Liver (tissue), 9 donors: ENCODE measurements around the gene ADGRG3. TPM values are rescaled to one million over a fixed set of nuclear protein-coding genes. Genes with fewer than 3 reads are reported as not detected.

ENCODE experiments used
- DNase-seq: peaks from one replicate; pipeline ENCODE4 v3.0.0-alpha.2; 2017; ENCODE audit warnings: low spot score
- H3K27ac ChIP-seq, 2 donors: one replicate each; pipeline ENCODE4 v1.7.0; 2013; ENCODE audit warnings: inconsistent platforms in 2 of 2, low read length in 2 of 2, control low read depth in 1 of 2, low read depth in 1 of 2, mild to moderate bottlenecking in 1 of 2
- H3K27me3 ChIP-seq, 4 donors: one replicate each; pipeline versions ENCODE4 v1.6.1 to v1.7.0; 2013; ENCODE audit warnings: low read length in 3 of 4, inconsistent platforms in 1 of 4, mild to moderate bottlenecking in 1 of 4, moderate library complexity in 1 of 4; ENCODE audit not compliant: control insufficient read depth in 4 of 4, insufficient read depth in 4 of 4
- H3K36me3 ChIP-seq, 4 donors: one replicate each; pipeline versions ENCODE4 v1.6.1 to v1.7.0; 2013; ENCODE audit warnings: low read length in 3 of 4, mild to moderate bottlenecking in 3 of 4, low read depth in 1 of 4, moderate library complexity in 1 of 4; ENCODE audit not compliant: control insufficient read depth in 4 of 4, insufficient read depth in 3 of 4
- H3K4me1 ChIP-seq, 4 donors: one replicate each; pipeline versions ENCODE4 v1.6.1 to v1.7.0; 2013; ENCODE audit warnings: low read length in 3 of 4, mild to moderate bottlenecking in 3 of 4, moderate library complexity in 1 of 4; ENCODE audit not compliant: control insufficient read depth in 4 of 4, insufficient read depth in 4 of 4
- H3K4me3 ChIP-seq, 3 donors: one replicate each; pipeline versions ENCODE4 v1.6.1 to v1.7.0; 2013; ENCODE audit warnings: low read length in 3 of 3, control low read depth in 1 of 3, low read depth in 1 of 3, mild to moderate bottlenecking in 1 of 3
- H3K9ac ChIP-seq, 2 donors: one replicate each; pipeline ENCODE4 v1.7.0; 2013; ENCODE audit warnings: low read length in 2 of 2, mild to moderate bottlenecking in 2 of 2, moderate library complexity in 2 of 2, control low read depth in 1 of 2, low read depth in 1 of 2
- H3K9me3 ChIP-seq, 4 donors: one replicate each; pipeline versions ENCODE4 v1.6.1 to v1.7.0; 2013; ENCODE audit warnings: low read length in 3 of 4; ENCODE audit not compliant: control insufficient read depth in 4 of 4
- FOXA2 ChIP-seq: IDR thresholded peaks from 2 replicates; pipeline ENCODE4 v1.6.1; 2016; ENCODE audit warnings: antibody characterized with exemption
- JUND ChIP-seq, 2 donors: IDR thresholded peaks; 2 replicates each; pipeline ENCODE4 v1.6.1; 2016; ENCODE audit warnings: antibody characterized with exemption in 2 of 2
- RAD21 ChIP-seq, 2 donors: IDR thresholded peaks; 2 replicates each; pipeline ENCODE4 v1.6.1; 2016; ENCODE audit warnings: antibody characterized with exemption in 2 of 2, mild to moderate bottlenecking in 2 of 2
- RXRA ChIP-seq, 2 donors: IDR thresholded peaks; 2 replicates each; pipeline ENCODE4 v1.6.1; 2017 to 2018; ENCODE audit warnings: antibody characterized with exemption in 2 of 2, mild to moderate bottlenecking in 1 of 2
- SP1 ChIP-seq: IDR thresholded peaks from 2 replicates; pipeline ENCODE4 v1.6.1; 2018; ENCODE audit warnings: antibody characterized with exemption, mild to moderate bottlenecking
- YY1 ChIP-seq: IDR thresholded peaks from 2 replicates; pipeline ENCODE4 v1.6.1; 2016; ENCODE audit warnings: antibody characterized with exemption, mild to moderate bottlenecking
- WGBS: extraction: QIAGEN DNeasy Blood & Tissue Kit; methylation state at CpG from one replicate; pipeline ENCODE4 v1.1.7; 2013; 5-methylcytosine and 5-hydroxymethylcytosine counted together
- polyA plus RNA-seq, 2 donors: library from polyadenylated mRNA; stranded (reverse) in 1 of 2; unstranded in 1 of 2; fragments of 200-250 nt in 1 of 2; fragments of >200 nt in 1 of 2; fragmentation: Nextera tagmentation in 1 of 2; extraction: Ambion mirVana in 1 of 2; gene quantifications; one replicate each; pipeline versions ENCODE4 v1.2.1 to v1.2.3, GENCODE V29; 2013 to 2015
- total RNA-seq, 2 donors: library from RNA; depleted of rRNA; stranded (reverse); fragments of >200 nt; gene quantifications; one replicate each; pipeline ENCODE4 v1.2.3, GENCODE V29; 2014
- TF ChIP-seq, protein P1 (sequence below): IDR thresholded peaks from 2 replicates; pipeline ENCODE4 v1.6.1; 2016; ENCODE audit warnings: antibody characterized with exemption
- TF ChIP-seq, protein P2 (sequence below): IDR thresholded peaks from 2 replicates; pipeline ENCODE4 v1.6.1; 2016; ENCODE audit warnings: antibody characterized with exemption
- TF ChIP-seq, protein P3 (sequence below): IDR thresholded peaks from 2 replicates; pipeline ENCODE4 v1.6.1; 2016; ENCODE audit warnings: antibody characterized with exemption, mild to moderate bottlenecking
- TF ChIP-seq, protein P4 (sequence below): IDR thresholded peaks from 2 replicates; pipeline ENCODE4 v1.6.1; 2016; ENCODE audit warnings: antibody characterized with exemption
- donor health status: healthy.
- donor health status: healthy.
- donor health status: healthy.
- donor health status: healthy.
- donor health status: healthy.

ADGRG3 gene
- total and polyA plus RNA-seq, 4 donors = 0.52 to 3.2 (median 1.0) TPM

DNA sequence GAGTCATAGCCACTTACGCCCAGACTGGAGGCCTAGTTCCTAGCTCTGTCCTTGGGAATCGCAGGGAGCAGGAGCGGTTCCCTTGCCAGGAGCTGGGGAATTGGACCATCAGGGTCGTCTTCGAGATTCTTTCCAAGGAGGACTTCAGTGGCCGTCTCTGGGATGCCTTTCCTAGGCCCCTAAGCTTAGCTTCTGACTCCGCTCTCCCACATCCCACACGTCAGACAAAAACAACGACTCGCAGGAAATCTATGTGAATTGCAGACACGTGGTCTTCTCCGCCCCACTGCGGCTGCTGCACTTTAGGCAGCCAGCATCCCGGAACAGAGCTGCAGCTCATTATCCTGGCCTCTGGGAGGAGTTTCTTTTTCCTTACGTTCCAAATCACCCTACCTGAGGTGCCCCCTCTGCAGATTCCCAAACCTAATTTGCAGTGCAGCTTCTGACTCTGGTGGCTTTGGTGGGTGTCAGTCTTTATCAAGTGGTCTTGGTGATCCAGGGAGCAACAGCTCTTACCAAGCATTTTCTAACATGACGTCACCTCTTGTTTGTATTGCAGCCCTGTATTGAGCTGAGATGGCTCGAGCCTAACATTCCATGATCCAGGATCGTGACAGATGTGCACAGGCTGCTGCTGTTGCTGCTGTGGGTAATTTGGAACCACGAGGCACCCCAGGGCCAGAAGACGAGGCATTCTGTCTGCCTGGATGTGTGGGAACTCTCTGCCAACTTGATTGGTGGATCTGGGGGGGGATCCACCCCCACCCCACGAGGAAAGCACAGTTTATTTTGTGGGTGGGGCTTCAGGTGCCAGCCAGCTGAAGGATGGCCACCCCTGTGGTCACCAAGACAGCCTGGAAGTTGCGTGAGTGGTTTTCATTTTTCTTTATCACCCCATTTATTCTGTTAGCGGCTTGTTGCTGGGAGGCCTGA, 68.6 kb downstream of the ADGRG3 start:
- TF ChIP-seq SP1 = peak; percentile 27
- TF ChIP-seq, protein P1, sequence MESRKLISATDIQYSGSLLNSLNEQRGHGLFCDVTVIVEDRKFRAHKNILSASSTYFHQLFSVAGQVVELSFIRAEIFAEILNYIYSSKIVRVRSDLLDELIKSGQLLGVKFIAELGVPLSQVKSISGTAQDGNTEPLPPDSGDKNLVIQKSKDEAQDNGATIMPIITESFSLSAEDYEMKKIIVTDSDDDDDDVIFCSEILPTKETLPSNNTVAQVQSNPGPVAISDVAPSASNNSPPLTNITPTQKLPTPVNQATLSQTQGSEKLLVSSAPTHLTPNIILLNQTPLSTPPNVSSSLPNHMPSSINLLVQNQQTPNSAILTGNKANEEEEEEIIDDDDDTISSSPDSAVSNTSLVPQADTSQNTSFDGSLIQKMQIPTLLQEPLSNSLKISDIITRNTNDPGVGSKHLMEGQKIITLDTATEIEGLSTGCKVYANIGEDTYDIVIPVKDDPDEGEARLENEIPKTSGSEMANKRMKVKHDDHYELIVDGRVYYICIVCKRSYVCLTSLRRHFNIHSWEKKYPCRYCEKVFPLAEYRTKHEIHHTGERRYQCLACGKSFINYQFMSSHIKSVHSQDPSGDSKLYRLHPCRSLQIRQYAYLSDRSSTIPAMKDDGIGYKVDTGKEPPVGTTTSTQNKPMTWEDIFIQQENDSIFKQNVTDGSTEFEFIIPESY = no peak
- TF ChIP-seq JUND (IDR thresholded peaks at IDR 0.05) = peak; percentile 71 to 87
- no peak for TF ChIP-seq YY1
- TF ChIP-seq RAD21 (IDR thresholded peaks at IDR 0.05) = peak in 1 of 2 donors; percentile 46
- TF ChIP-seq, protein P2, sequence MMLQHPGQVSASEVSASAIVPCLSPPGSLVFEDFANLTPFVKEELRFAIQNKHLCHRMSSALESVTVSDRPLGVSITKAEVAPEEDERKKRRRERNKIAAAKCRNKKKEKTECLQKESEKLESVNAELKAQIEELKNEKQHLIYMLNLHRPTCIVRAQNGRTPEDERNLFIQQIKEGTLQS = peak; percentile 28
- TF ChIP-seq, protein P3, sequence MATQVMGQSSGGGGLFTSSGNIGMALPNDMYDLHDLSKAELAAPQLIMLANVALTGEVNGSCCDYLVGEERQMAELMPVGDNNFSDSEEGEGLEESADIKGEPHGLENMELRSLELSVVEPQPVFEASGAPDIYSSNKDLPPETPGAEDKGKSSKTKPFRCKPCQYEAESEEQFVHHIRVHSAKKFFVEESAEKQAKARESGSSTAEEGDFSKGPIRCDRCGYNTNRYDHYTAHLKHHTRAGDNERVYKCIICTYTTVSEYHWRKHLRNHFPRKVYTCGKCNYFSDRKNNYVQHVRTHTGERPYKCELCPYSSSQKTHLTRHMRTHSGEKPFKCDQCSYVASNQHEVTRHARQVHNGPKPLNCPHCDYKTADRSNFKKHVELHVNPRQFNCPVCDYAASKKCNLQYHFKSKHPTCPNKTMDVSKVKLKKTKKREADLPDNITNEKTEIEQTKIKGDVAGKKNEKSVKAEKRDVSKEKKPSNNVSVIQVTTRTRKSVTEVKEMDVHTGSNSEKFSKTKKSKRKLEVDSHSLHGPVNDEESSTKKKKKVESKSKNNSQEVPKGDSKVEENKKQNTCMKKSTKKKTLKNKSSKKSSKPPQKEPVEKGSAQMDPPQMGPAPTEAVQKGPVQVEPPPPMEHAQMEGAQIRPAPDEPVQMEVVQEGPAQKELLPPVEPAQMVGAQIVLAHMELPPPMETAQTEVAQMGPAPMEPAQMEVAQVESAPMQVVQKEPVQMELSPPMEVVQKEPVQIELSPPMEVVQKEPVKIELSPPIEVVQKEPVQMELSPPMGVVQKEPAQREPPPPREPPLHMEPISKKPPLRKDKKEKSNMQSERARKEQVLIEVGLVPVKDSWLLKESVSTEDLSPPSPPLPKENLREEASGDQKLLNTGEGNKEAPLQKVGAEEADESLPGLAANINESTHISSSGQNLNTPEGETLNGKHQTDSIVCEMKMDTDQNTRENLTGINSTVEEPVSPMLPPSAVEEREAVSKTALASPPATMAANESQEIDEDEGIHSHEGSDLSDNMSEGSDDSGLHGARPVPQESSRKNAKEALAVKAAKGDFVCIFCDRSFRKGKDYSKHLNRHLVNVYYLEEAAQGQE = no peak
- TF ChIP-seq RXRA (IDR thresholded peaks at IDR 0.05) = no peak
- peak; percentile 49 for DNase-seq
- Histone ChIP-seq H3K27me3 (no peaks in the 10 kb centered on the region), H3K4me3 (peak overlapping the region; percentile 65 to 91 (median 84)), H3K4me1 (peaks cover 8 to 22% (median 18%) of the 10 kb centered on the region in 4 donors), H3K9ac (peak overlapping the region; percentile 35 to 37), H3K9me3 (no peaks in the 10 kb centered on the region), H3K27ac (peak overlapping the region; percentile 55 to 66), H3K36me3 (no peaks in the 10 kb centered on the region)
- WGBS = 19% methylated on average over 23 of the region's 23 CpGs

DNA sequence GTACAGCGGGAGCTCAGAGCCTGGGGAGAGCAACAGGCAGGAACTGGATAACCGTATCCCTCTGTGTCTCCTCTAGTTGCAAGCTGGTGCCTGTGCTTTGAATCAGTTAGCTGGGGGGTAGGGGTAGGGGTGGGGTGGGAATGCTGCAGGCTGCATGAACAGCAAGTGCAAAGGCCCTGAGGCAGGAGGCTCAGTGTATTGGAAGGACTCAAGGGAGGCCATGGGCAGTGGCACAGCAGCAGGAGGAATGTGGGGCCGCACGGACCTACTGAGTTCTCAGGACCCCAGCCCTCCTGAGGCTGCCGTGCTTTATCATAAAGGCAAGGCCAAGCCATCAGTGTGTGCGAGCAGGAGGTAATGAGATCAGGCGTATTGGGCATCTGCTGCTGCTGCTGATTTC, 70.7 kb downstream of the ADGRG3 start:
- 97% methylated on average over 7 of the region's 7 CpGs for WGBS
- Histone ChIP-seq H3K4me3 (no peak overlapping the region), H3K9ac (no peak overlapping the region), H3K9me3 (no peaks in the 10 kb centered on the region), H3K4me1 (peaks cover 8 to 22% (median 18%) of the 10 kb centered on the region in 4 donors), H3K36me3 (peaks cover 0 to 3% (median 0%) of the 10 kb centered on the region in 4 donors), H3K27ac (no peak overlapping the region), H3K27me3 (no peaks in the 10 kb centered on the region)
- no peak for TF ChIP-seq FOXA2
- TF ChIP-seq, protein P4, sequence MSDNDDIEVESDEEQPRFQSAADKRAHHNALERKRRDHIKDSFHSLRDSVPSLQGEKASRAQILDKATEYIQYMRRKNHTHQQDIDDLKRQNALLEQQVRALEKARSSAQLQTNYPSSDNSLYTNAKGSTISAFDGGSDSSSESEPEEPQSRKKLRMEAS = no peak
- no peak for DNase-seq

Other genes with a start within 250 kb of the ADGRG3 start
- gene CIAPIN1, start 220.9 kb upstream of the ADGRG3 start, total RNA-seq = 10 to 100 TPM; 19.5 to 23.9 TPM
- 10 to 100 TPM; 22.9 to 32.7 TPM for gene CIAPIN1, start 220.9 kb upstream of the ADGRG3 start, polyA plus RNA-seq
- gene COQ9, start 220.8 kb upstream of the ADGRG3 start, total RNA-seq = 10 to 100 TPM; 21.0 to 81.5 TPM
- gene COQ9, start 220.8 kb upstream of the ADGRG3 start, polyA plus RNA-seq = 10 to 100 TPM; 50.2 to 65.8 TPM
- 10 to 100 TPM; 61.7 to 68.0 TPM for gene POLR2C, start 205.6 kb upstream of the ADGRG3 start, total RNA-seq
- gene POLR2C, start 205.6 kb upstream of the ADGRG3 start, polyA plus RNA-seq = 10 to 100 TPM; 25.4 to 40.9 TPM
- 10 to 100 TPM; 15.3 to 20.8 TPM for gene DOK4, start 181.8 kb upstream of the ADGRG3 start, total RNA-seq
- 10 to 100 TPM in 1 of 2 donors, 1 to 10 TPM in 1; 7.8 to 24.6 TPM for gene DOK4, start 181.8 kb upstream of the ADGRG3 start, polyA plus RNA-seq
- 1 to 10 TPM; 2.3 to 2.6 TPM for gene CCDC102A, start 131.7 kb upstream of the ADGRG3 start, total RNA-seq
- 1 to 10 TPM in 1 of 2 donors, under 1 TPM in 1; 0.36 to 1.0 TPM for gene CCDC102A, start 131.7 kb upstream of the ADGRG3 start, polyA plus RNA-seq
- under 1 TPM; 0.33 to 0.37 TPM for gene ADGRG5, start 125.7 kb upstream of the ADGRG3 start, total RNA-seq
- gene ADGRG5, start 125.7 kb upstream of the ADGRG3 start, polyA plus RNA-seq = under 1 TPM; 0.10 to 0.24 TPM
- 1 to 10 TPM; 2.3 to 3.3 TPM for gene ADGRG1, start 39.7 kb upstream of the ADGRG3 start, total RNA-seq
- gene ADGRG1, start 39.7 kb upstream of the ADGRG3 start, polyA plus RNA-seq = 1 to 10 TPM; 1.7 to 1.8 TPM
- gene DRC7, start 26.5 kb downstream of the ADGRG3 start, total RNA-seq = 1 to 10 TPM in 1 of 2 donors, under 1 TPM in 1; 0.08 to 1.8 TPM
- under 1 TPM in 1 of 2 donors, not detected in 1; 0.06 TPM for gene DRC7, start 26.5 kb downstream of the ADGRG3 start, polyA plus RNA-seq
- gene KATNB1, start 67.5 kb downstream of the ADGRG3 start, total RNA-seq = 10 to 100 TPM in 1 of 2 donors, 1 to 10 TPM in 1; 7.6 to 16.4 TPM
- gene KATNB1, start 67.5 kb downstream of the ADGRG3 start, polyA plus RNA-seq = 1 to 10 TPM; 4.5 to 7.4 TPM
- gene KIFC3, start 134.2 kb downstream of the ADGRG3 start, total RNA-seq = 100 to 1,000 TPM in 1 of 2 donors, 10 to 100 TPM in 1; 22.2 to 103 TPM
- 10 to 100 TPM; 16.5 to 32.7 TPM for gene KIFC3, start 134.2 kb downstream of the ADGRG3 start, polyA plus RNA-seq